ENCODE measurements around the gene TIAL1. TPM values are rescaled to one million over a fixed set of nuclear protein-coding genes. Genes with fewer than 3 reads are reported as not detected.

Gene TIAL1
- total and polyA plus RNA-seq, 7 donors: 29.4 to 132 (median 68.3) TPM

- TF ChIP-seq POLR2AphosphoS5 (IDR thresholded peaks at IDR 0.05) (no peak), POLR2A (IDR thresholded peaks at IDR 0.05) (no peak), EP300 (IDR thresholded peaks at IDR 0.05) (no peak), CTCF (IDR thresholded peaks at IDR 0.05) (no peak)
- H3K36me3 ChIP-seq: no peaks in the 10 kb centered on the region
- 69 to 73% methylated on average over 13 of the region's 13 CpGs for WGBS, 2 donors
- DNase-seq: no peak
- no peaks in the 10 kb centered on the region for H3K9me3 ChIP-seq
- no peak overlapping the region for H3K27ac ChIP-seq
- peaks cover 0 to 9% (median 0%) of the 10 kb centered on the region in 4 donors for H3K4me1 ChIP-seq
- intact Hi-C loops (cut with DNase I): no loop called here
- H3K27me3 ChIP-seq: no peaks in the 10 kb centered on the region
- H3K4me3 ChIP-seq: no peak overlapping the region
Observed at GRCh38 chr10:119616882-119617570, 20.3 kb upstream of the TIAL1 start.

- Histone ChIP-seq H3K4me3 (no peak overlapping the region), H3K27ac (no peak overlapping the region), H3K9me3 (no peaks in the 10 kb centered on the region), H3K4me1 (peaks cover 0 to 9% (median 0%) of the 10 kb centered on the region in 4 donors), H3K27me3 (no peaks in the 10 kb centered on the region), H3K36me3 (no peaks in the 10 kb centered on the region)
- 82 to 87% methylated on average over 5 of the region's 5 CpGs for WGBS, 2 donors
- intact Hi-C loops (cut with DNase I): no loop called here
- no peak for DNase-seq
- TF ChIP-seq POLR2AphosphoS5 (IDR thresholded peaks at IDR 0.05) (no peak), CTCF (IDR thresholded peaks at IDR 0.05) (no peak), EP300 (IDR thresholded peaks at IDR 0.05) (no peak), POLR2A (IDR thresholded peaks at IDR 0.05) (no peak)
Observed at GRCh38 chr10:119614686-119615085, 17.9 kb upstream of the TIAL1 start.

- no peak overlapping the region for H3K4me3 ChIP-seq
- intact Hi-C loops (cut with DNase I): no loop called here
- TF ChIP-seq EP300 (IDR thresholded peaks at IDR 0.05) (no peak), CTCF (IDR thresholded peaks at IDR 0.05) (no peak), POLR2AphosphoS5 (IDR thresholded peaks at IDR 0.05) (no peak), POLR2A (IDR thresholded peaks at IDR 0.05) (no peak)
- H3K36me3 ChIP-seq: no peaks in the 10 kb centered on the region
- peaks cover 0 to 4% (median under 1%) of the 10 kb centered on the region in 4 donors for H3K4me1 ChIP-seq
- WGBS, 2 donors: 92 to 93% methylated on average over 6 of the region's 6 CpGs
- H3K27ac ChIP-seq: no peak overlapping the region
- no peak for DNase-seq
- H3K9me3 ChIP-seq: no peaks in the 10 kb centered on the region
- H3K27me3 ChIP-seq: no peaks in the 10 kb centered on the region
Observed at GRCh38 chr10:119613741-119614140, 17.0 kb upstream of the TIAL1 start.

- 72 to 73% methylated on average over 4 of the region's 4 CpGs for WGBS, 2 donors
- intact Hi-C loops (cut with DNase I): no loop called here
- Histone ChIP-seq H3K36me3 (no peaks in the 10 kb centered on the region), H3K27ac (no peak overlapping the region), H3K27me3 (no peaks in the 10 kb centered on the region), H3K4me3 (no peak overlapping the region), H3K4me1 (peaks cover 0 to 6% (median 2%) of the 10 kb centered on the region in 4 donors), H3K9me3 (no peaks in the 10 kb centered on the region)
- no peak for DNase-seq
- TF ChIP-seq CTCF (IDR thresholded peaks at IDR 0.05) (no peak), POLR2AphosphoS5 (IDR thresholded peaks at IDR 0.05) (no peak), POLR2A (IDR thresholded peaks at IDR 0.05) (no peak), EP300 (IDR thresholded peaks at IDR 0.05) (no peak)
Observed at GRCh38 chr10:119611433-119611832, 14.7 kb upstream of the TIAL1 start.
